K562 (cell line): Measurements from ENCODE around the gene ESAM.

Experiments used
- CTCF ChIP-seq, 3 experiments: IDR thresholded peaks in 2 of 3; conservative IDR thresholded peaks in 1 of 3; 2 replicates each; pipeline ENCODE4 v1.5.1; 2011 to 2012; ENCODE audit warnings: low read length in 3 of 3, mild to moderate bottlenecking in 3 of 3, control low read depth in 2 of 3, improper control_type of control experiment in 1 of 3, inconsistent platforms in 1 of 3, low read depth in 1 of 3, mixed read lengths in 1 of 3, moderate library complexity in 1 of 3; ENCODE audit not compliant: insufficient read depth in 2 of 3
- GABPA ChIP-seq: fragments of 200-800 bp; sonication (Bioruptor generic); conservative IDR thresholded peaks from 2 replicates; pipeline ENCODE4 v1.6.1; 2016; ENCODE audit warnings: low read depth, missing genetic modification characterization, missing compliant biosample characterization
- GATA2 ChIP-seq: sonication (generic); formaldehyde crosslinking; IDR thresholded peaks from 2 replicates; pipeline ENCODE4 v1.4.0; 2020; ENCODE audit warnings: mild to moderate bottlenecking, missing genetic modification reagents
- HNRNPK ChIP-seq: fragments of 200-400 bp; formaldehyde crosslinking; IDR thresholded peaks from one replicate; pipeline ENCODE4 v1.6.1; 2018; ENCODE audit warnings: mild to moderate bottlenecking, low read depth, low read length; ENCODE audit not compliant: poor library complexity, severe bottlenecking
- KDM5B ChIP-seq: fragments of 200-600 bp; sonication (generic); IDR thresholded peaks from 2 replicates; pipeline ENCODE4 v1.6.1; 2012; ENCODE audit warnings: low read depth, mild to moderate bottlenecking, moderate library complexity, low read length, control low read depth, inconsistent platforms; ENCODE audit not compliant: insufficient replicate concordance
- NFYB ChIP-seq: IDR thresholded peaks from 2 replicates; pipeline ENCODE4 v1.6.1; 2011; ENCODE audit warnings: mild to moderate bottlenecking, moderate library complexity; ENCODE audit not compliant: insufficient read length; ENCODE audit errors: extremely low read depth
- POLR2A ChIP-seq: fragments of 450-650 bp; conservative IDR thresholded peaks from 2 replicates; pipeline ENCODE4 v1.6.1; 2016
- TRIM28 ChIP-seq: fragments of 450-650 bp; IDR thresholded peaks from 2 replicates; pipeline ENCODE4 v1.6.1; 2017
- ZNF184 ChIP-seq: sonication (generic); formaldehyde crosslinking; IDR thresholded peaks from 2 replicates; pipeline ENCODE4 v1.5.0; 2020; ENCODE audit warnings: missing genetic modification reagents
- TF ChIP-seq, protein P1 (sequence below), 2 experiments: fragments of 150-350 bp in 1 of 2; IDR thresholded peaks; 2 replicates each; pipeline ENCODE4 v1.6.1; 2012 to 2016; ENCODE audit warnings: low read depth in 2 of 2, low read length in 2 of 2, mild to moderate bottlenecking in 1 of 2, moderate library complexity in 1 of 2
- TF ChIP-seq, protein P2 (sequence below), 2 experiments: fragments of 450-650 bp in 1 of 2; sonication (generic) in 1 of 2; formaldehyde crosslinking in 1 of 2; IDR thresholded peaks; 2 replicates each; pipeline versions ENCODE4 v1.7.1 to v1.9.0; 2016 to 2022; ENCODE audit warnings: inconsistent platforms in 1 of 2, mild to moderate bottlenecking in 1 of 2, missing genetic modification reagents in 1 of 2

DNA sequence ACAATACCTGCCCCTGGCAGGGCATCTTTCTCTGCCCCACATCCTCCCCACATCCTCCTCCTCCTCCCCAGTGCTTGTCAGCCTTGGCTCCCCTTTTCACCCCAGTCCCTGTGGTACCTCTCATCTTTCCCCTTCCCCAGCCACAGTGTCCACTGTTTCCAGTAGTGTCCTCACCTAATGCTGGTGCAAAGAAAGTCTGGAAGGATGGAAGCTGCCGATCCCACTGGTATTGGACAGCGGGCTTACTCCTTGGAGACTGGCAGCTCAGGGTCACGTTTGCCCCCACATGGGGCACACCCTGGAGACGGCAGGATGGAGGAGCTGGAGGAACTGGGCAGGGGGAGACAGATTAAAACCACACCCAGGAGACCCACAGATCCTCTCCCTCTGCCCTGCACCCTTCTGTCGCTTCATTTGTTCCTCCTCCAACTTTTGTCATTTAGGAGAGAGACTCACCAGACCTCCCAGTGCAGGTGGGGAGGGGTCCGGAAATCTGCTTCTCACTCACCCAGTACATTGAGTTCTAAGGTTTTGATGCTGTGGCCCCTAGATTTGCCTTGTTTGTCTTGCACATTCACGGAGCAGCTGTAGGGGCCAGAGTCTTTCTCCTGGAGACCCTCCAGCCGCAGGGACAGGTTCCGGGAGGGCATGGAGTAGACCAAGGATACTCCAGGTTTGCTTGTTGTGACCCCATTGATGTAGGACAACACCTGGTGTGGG, 5.9 kb downstream of the ESAM start:
- TF ChIP-seq CTCF (IDR thresholded peaks at IDR 0.05 in 2 of 3, conservative IDR thresholded peaks at IDR 0.05 in 1 of 3; ENCODE audit: insufficient read depth in 2 of 3, low read depth in 1 of 3, low read length in 3 of 3), result no peak
- no peak for TF ChIP-seq TRIM28
- no peak for TF ChIP-seq HNRNPK
- no peak for TF ChIP-seq POLR2A
- no peak for TF ChIP-seq KDM5B
- no peak for TF ChIP-seq GATA2 (CRISPR knock-in tag)
- TF ChIP-seq GABPA (tag), result no peak
- TF ChIP-seq, protein P1, sequence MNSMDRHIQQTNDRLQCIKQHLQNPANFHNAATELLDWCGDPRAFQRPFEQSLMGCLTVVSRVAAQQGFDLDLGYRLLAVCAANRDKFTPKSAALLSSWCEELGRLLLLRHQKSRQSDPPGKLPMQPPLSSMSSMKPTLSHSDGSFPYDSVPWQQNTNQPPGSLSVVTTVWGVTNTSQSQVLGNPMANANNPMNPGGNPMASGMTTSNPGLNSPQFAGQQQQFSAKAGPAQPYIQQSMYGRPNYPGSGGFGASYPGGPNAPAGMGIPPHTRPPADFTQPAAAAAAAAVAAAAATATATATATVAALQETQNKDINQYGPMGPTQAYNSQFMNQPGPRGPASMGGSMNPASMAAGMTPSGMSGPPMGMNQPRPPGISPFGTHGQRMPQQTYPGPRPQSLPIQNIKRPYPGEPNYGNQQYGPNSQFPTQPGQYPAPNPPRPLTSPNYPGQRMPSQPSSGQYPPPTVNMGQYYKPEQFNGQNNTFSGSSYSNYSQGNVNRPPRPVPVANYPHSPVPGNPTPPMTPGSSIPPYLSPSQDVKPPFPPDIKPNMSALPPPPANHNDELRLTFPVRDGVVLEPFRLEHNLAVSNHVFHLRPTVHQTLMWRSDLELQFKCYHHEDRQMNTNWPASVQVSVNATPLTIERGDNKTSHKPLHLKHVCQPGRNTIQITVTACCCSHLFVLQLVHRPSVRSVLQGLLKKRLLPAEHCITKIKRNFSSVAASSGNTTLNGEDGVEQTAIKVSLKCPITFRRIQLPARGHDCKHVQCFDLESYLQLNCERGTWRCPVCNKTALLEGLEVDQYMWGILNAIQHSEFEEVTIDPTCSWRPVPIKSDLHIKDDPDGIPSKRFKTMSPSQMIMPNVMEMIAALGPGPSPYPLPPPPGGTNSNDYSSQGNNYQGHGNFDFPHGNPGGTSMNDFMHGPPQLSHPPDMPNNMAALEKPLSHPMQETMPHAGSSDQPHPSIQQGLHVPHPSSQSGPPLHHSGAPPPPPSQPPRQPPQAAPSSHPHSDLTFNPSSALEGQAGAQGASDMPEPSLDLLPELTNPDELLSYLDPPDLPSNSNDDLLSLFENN (IDR thresholded peaks at IDR 0.05; ENCODE audit: low read depth in 2 of 2, low read length in 2 of 2), result no peak
- no peak for TF ChIP-seq ZNF184
- no peak for TF ChIP-seq NFYB
- TF ChIP-seq, protein P2, sequence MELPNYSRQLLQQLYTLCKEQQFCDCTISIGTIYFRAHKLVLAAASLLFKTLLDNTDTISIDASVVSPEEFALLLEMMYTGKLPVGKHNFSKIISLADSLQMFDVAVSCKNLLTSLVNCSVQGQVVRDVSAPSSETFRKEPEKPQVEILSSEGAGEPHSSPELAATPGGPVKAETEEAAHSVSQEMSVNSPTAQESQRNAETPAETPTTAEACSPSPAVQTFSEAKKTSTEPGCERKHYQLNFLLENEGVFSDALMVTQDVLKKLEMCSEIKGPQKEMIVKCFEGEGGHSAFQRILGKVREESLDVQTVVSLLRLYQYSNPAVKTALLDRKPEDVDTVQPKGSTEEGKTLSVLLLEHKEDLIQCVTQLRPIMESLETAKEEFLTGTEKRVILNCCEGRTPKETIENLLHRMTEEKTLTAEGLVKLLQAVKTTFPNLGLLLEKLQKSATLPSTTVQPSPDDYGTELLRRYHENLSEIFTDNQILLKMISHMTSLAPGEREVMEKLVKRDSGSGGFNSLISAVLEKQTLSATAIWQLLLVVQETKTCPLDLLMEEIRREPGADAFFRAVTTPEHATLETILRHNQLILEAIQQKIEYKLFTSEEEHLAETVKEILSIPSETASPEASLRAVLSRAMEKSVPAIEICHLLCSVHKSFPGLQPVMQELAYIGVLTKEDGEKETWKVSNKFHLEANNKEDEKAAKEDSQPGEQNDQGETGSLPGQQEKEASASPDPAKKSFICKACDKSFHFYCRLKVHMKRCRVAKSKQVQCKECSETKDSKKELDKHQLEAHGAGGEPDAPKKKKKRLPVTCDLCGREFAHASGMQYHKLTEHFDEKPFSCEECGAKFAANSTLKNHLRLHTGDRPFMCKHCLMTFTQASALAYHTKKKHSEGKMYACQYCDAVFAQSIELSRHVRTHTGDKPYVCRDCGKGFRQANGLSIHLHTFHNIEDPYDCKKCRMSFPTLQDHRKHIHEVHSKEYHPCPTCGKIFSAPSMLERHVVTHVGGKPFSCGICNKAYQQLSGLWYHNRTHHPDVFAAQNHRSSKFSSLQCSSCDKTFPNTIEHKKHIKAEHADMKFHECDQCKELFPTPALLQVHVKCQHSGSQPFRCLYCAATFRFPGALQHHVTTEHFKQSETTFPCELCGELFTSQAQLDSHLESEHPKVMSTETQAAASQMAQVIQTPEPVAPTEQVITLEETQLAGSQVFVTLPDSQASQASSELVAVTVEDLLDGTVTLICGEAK (IDR thresholded peaks at IDR 0.05), result no peak
- TF ChIP-seq, protein P2 (CRISPR knock-in tag; IDR thresholded peaks at IDR 0.05), result no peak
